HTERT RPE-1 (cell line): ENCODE data around the gene FAAH.
"Not testable (repeated sequence)": the region's sequence is repeated elsewhere in the genome, so short reads cannot be mapped to it uniquely, and the experiment has no call there.

ENCODE experiments used
- in situ Hi-C: fragments of 300-500 bp; cut with MboI; formaldehyde crosslinking; loops from 4 replicates; pipeline ENCODE4 v1.14.3; 2020; ENCODE audit warnings: low sequenced_read_pairs

FAAH gene

GRCh38 chr1:46394108-46394871 is at the start of gene FAAH:
TSS of gene FAAH (plus strand) at chr1:46394317. CDS start at chr1:46394349, 32 bp downstream.
- in situ Hi-C loops: no loop called here

- in situ Hi-C loops: no loop called here
These were observed 49.6 kb upstream of the FAAH start for GRCh38 chr1:46344481-46344880.

GRCh38 chr1:46345281-46345680 is 48.8 kb upstream of the FAAH start:
- in situ Hi-C loops: no loop called here

DNA sequence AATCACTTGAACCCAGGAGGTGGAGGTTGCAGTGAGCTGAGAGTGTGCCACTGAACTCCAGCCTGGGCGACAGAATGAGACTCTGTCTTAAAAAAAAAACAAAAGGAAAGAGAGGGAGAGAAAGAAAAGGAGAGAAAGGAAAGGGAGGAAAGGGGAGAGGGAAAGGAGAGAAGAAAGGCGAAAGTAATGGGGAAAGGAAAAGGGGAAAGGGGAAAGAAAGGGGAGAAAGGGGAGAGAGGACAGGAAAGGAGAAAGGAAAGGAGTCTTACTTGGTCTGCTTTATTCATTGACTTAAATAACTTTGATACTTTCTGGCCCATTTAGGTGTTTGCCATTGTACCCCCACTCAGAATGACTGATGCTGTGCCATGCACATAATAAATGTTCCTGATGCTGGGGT is 41.8 kb upstream of the FAAH start:
- in situ Hi-C loops: no loop called here

- in situ Hi-C loops: not testable (repeated sequence)
These were observed 38.2 kb upstream of the FAAH start for GRCh38 chr1:46355920-46356319.

- in situ Hi-C loops: no loop called here
These were observed 32.0 kb upstream of the FAAH start for GRCh38 chr1:46362158-46362557.

- in situ Hi-C loops: no loop called here
These were observed 31.0 kb upstream of the FAAH start for GRCh38 chr1:46363121-46363520.

DNA sequence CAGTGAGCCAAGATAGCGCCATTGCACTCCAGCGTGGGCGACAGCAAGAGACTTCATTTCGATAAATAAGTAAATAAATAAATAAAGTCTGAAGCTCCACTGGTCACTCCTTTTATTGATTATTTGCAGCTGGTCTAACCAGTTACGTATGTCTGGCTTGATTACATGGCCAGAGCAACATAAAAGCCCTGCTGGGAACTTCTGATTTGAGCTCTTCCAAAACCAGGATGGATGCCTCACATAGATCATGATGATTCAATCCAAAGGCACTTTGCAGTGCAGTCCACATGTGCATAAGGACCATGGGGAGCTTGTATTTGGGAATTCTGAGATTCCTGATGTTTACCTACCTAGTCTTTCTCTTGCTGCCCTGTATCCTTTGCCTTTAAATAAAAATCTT is 29.5 kb upstream of the FAAH start:
- in situ Hi-C loops: no loop called here

DNA sequence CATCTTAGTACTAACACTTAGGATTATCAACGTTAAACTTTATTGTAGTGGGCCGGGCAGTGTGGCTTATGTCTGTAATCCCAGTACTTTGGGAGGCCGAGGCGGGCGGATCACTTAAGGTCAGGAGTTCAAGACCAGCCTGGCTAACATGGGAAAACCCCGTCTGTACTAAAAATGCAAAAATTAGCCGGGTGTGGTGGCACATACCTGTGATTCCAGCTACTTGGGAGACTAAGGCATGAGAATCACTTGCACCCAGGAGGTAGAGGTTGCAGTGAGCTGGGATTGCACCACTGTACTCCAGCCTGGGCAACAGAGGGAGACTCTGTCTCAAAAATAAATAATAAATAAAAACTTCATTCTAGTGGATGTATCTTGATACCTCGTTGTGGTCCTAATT is 28.3 kb upstream of the FAAH start:
- in situ Hi-C loops: not testable (repeated sequence)

DNA sequence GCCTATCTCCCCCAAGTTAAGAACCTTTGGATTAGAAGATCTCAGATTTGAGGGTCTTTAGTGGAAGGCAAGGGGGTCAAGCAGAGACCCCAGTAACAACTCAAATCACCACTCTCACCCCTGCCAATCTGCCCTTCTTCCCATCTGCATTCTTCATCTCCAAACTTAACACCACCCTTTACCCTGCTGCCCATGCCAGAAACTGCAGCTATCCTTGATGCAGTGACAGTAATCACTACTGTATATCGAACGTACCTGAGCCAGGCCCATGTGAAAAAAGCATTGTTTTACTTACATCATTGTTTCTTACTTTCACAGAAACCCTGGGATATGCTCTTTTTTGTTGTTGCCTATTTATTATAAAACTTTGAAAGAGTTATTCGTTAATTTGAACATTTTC is 27.0 kb upstream of the FAAH start:
- in situ Hi-C loops: no loop called here

DNA sequence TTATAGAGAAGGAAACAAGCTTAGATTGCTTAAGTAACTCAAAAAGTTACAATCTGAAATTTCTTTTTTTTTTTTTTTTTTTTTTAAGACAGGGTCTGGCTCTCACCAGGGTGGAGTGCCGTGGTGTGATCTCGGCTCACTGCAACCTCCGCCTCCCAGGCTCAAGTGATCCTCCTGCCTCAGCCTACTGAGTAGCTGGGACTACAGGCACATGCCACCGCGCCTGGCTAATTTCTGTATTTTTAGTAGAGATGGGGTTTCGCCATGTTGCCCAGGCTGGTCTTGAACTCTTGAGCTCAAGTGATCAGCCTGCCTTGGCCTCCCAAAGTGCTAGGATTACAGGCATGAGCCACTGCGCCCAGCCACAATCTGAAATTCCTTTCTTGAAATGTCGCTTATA is 26.4 kb upstream of the FAAH start:
- in situ Hi-C loops: not testable (repeated sequence)

DNA sequence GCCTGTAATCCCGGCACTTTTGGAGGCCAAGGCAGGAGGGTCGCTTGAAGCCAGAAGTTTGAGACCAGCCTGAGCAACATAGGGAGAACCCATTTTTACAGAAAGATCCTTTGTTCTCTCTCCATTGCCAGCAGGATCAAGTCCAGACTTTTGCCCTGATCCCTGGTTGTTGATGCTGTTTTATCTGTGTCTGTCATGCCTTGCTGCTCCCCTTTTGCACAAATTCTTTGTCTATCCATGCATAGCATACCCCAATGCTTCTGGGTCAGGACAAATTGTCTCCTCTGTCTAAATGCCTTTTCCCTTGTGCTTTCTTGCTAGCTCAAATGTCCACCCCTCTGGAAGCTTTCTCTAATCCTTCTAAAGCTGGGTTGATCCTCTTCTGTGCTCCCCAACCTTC is 25.3 kb upstream of the FAAH start:
- in situ Hi-C loops: no loop called here

DNA sequence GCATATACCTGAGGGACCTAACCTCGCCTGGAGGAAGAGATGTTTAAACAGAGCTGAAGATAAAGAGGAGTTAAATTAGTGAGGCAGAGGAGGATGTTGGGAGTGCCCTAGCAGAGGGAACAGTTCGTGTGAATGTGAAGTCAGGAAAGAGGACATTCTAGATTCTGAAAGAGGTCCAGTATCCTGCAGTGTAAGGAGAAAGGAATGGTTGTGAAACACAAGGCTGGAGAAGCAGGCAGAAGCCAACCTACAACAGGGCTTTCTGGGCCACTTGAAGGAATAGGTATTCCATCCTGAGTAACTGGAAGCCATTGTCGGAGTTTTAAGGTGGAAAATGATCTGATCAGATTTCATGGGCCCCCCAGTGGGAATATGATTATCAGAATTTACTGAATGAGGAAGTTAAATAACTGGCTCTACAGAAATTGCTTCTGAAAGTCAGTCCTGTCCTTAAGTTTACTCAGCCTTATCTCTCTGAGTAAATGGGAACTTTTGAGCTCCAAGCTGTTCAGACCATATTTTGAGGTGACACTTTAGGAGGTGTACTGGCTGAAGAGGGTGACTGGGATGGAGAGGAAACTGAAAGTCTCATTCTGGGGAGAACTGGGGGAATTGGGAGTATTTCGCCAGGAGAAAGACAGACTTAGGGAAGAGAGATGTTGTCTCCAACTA is 24.4 kb upstream of the FAAH start:
- in situ Hi-C loops: no loop called here

GRCh38 chr1:46370214-46370633 is 23.9 kb upstream of the FAAH start:
- in situ Hi-C loops: no loop called here

DNA sequence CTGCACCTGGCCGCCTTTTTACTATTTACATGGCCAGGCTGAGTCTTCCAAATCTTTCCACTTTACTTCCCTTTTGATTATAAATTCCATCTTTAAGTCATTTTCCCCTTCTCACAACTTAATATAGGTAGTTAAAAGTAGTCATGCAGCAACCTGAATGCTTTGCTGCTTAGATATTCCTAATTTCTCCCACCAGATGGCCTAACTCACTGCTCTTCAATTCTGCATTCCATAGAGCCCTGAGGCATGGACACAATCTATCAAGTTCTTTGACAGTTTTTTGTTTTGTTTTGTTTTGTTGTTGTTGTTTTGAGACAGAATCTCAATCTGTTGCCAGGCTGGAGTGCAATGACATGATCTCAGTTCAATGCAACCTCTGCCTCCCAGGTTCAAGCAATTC is 21.7 kb upstream of the FAAH start:
- in situ Hi-C loops: no loop called here

DNA sequence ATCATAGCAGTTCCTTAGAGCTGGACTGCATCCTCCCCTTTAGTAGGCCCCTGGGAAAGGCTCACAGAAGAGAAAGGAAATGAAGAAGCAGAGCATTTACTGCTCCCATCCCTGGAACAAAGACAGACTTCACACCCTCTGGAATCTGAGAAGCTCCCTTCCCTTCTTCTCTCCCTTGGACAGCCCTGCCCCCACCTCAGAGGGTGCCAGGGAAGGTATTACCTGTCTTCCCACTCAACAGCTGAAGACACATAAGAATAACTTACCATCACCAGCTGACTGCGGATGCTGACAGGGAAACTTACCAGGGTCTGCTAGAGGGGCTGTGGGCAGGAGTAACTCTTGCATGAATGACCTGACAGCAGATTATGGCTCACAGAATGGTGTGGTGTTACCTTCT is 14.1 kb upstream of the FAAH start:
- in situ Hi-C loops: no loop called here

- in situ Hi-C loops: no loop called here
These were observed 13.6 kb upstream of the FAAH start for GRCh38 chr1:46380508-46380907.

DNA sequence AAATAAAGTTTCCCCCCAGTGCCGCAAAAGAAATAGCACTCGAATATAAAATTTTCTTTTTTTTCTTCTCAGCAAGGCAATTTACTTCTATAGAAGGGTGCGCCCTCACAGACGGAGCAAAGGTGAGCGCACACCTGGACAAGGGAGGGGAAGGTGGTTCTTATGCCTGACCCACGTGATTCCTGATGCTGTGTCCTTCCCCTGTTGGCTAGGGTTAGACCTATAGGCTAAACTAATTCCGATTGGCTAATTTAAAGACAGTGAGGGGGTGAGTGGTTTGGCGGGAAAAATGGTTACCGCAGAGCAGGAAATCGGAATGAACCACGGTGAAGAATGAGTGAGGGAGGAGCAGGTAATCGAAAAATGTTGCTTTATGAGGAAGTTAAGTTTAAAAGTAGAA is 607 bp upstream of the FAAH start:
- in situ Hi-C loops: no loop called here

DNA sequence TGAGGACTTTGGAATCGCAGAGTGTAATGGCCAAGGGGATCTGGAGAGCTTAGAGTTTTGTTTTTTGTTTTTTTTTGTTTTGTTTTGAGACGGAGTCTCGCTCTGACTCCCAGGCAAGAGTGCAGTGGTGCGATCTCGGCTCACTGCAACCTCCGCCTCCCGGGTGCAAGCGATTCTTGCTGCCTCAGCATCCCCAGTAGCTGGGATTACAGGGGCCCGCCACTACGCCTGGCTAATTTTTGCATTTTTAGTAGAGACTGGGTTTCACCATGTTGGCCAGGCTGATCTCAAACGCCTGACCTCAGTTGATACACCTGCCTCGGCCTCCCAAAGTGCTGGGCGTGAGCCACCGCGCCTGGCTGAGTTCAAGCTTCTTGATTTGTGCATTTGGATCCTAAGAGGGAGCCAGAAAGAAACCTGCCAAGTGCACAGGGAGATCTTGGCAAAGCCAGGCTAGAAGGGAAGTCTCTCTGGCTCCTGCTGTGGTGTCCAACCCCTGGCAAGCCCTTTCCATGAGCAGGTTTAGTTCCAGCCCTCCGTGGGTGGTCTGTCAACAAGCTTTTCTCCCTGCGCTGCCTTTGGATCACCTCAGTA is 852 bp downstream of the FAAH start:
- in situ Hi-C loops: no loop called here

- in situ Hi-C loops: no loop called here
These were observed 2.6 kb downstream of the FAAH start for GRCh38 chr1:46396441-46397398.

DNA sequence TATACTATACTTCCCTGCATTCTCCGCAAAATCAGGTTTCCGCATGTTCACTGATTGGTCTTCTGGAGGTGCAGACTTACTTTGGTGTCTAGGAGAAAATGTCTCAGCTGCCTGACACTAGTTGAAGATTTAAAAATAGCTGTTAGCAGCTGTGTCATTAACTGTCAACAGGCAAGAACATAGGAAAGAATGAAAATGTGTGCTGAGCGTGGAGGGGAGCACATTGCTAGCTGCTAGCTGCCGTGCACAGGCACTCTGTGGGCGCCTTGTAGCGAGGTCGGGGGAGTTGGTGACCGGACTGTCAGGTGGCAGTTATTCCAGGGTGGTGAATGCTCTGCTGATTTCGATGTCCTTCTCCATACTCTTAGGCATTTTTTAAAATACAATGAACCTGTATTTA is 5.2 kb downstream of the FAAH start:
- in situ Hi-C loops: no loop called here
